ENCODE measurements around the gene ZNF569.
"Not testable (repeated sequence)": the region's sequence is repeated elsewhere in the genome, so short reads cannot be mapped to it uniquely, and the experiment has no call there.

The ZNF569 gene

GRCh38 chr19:37389234-37389633 lies 78.0 kb downstream of the ZNF569 start:
- TF ChIP-seq CTCF (IDR thresholded peaks at IDR 0.05), result no peak
- Histone ChIP-seq H3K36me3 (no peaks in the 10 kb centered on the region), H3K4me3 (ENCODE audit: low read depth in 1 of 2, low read length in 1 of 2) (no peak overlapping the region), H3K4me1 (ENCODE audit: control insufficient read depth in 1 of 2, insufficient read depth in 1 of 2, low read depth in 1 of 2, low read length in 1 of 2) (no peaks in the 10 kb centered on the region), H3K9me3 (peaks cover 33% of the 10 kb centered on the region), H3K27me3 (no peaks in the 10 kb centered on the region), H3K27ac (no peak overlapping the region)

GRCh38 chr19:37370880-37371661 lies 96.2 kb downstream of the ZNF569 start, which contains the start of gene ZNF527:
TSS of gene ZNF527 (plus strand) at chr19:37371099. CDS start at chr19:37374199, 3,100 bp downstream.
- no peak for TF ChIP-seq CTCF (IDR thresholded peaks at IDR 0.05)
- H3K27ac ChIP-seq, result peak within 1 kb of the TSS; percentile 32

GRCh38 chr19:37370386-37370879 lies 96.8 kb downstream of the ZNF569 start:
- not testable (repeated sequence) for H3K36me3 ChIP-seq, H3K27me3 ChIP-seq, H3K9me3 ChIP-seq
- Histone ChIP-seq H3K4me1 (ENCODE audit: control insufficient read depth in 1 of 2, insufficient read depth in 1 of 2, low read depth in 1 of 2, low read length in 1 of 2) (peaks cover 9 to 15% of the 10 kb centered on the region in 2 experiments), H3K4me3 (ENCODE audit: low read depth in 1 of 2, low read length in 1 of 2) (peak overlapping the region; percentile 68 to 71), H3K27ac (peak overlapping the region; percentile 32)

More at GRCh38 chr19:37370880-37371661, 96.2 kb downstream of the ZNF569 start, which contains the start of gene ZNF527:
- H3K4me3 ChIP-seq (ENCODE audit: low read depth in 1 of 2, low read length in 1 of 2), result peak within 1 kb of the TSS; percentile 68 to 71
- H3K27me3 ChIP-seq, result no peaks in the 10 kb centered on the region
- peaks cover 9 to 15% of the 10 kb centered on the region in 2 experiments for H3K4me1 ChIP-seq (ENCODE audit: control insufficient read depth in 1 of 2, insufficient read depth in 1 of 2, low read depth in 1 of 2, low read length in 1 of 2)
- H3K36me3 ChIP-seq, result no peaks in the 10 kb centered on the region
- peaks cover 6% of the 10 kb centered on the region for H3K9me3 ChIP-seq

GRCh38 chr19:37362733-37363132 lies 104.5 kb downstream of the ZNF569 start:
- Histone ChIP-seq H3K4me1 (ENCODE audit: control insufficient read depth in 1 of 2, insufficient read depth in 1 of 2, low read depth in 1 of 2, low read length in 1 of 2) (no peaks in the 10 kb centered on the region), H3K9me3 (peaks cover 25% of the 10 kb centered on the region), H3K27me3 (no peaks in the 10 kb centered on the region), H3K36me3 (peaks cover 10% of the 10 kb centered on the region), H3K4me3 (ENCODE audit: low read depth in 1 of 2, low read length in 1 of 2) (no peak overlapping the region), H3K27ac (no peak overlapping the region)
- TF ChIP-seq CTCF (IDR thresholded peaks at IDR 0.05), result no peak

- no peaks in the 10 kb centered on the region for H3K27me3 ChIP-seq
- no peaks in the 10 kb centered on the region for H3K4me1 ChIP-seq (ENCODE audit: control insufficient read depth in 1 of 2, insufficient read depth in 1 of 2, low read depth in 1 of 2, low read length in 1 of 2)
- no peak for TF ChIP-seq CTCF (IDR thresholded peaks at IDR 0.05)
- H3K4me3 ChIP-seq (ENCODE audit: low read depth in 1 of 2, low read length in 1 of 2), result no peak overlapping the region
- H3K27ac ChIP-seq, result no peak overlapping the region
- H3K9me3 ChIP-seq, result peaks cover 25% of the 10 kb centered on the region
- H3K36me3 ChIP-seq, result peaks cover 10% of the 10 kb centered on the region
Measured at GRCh38 chr19:37361994-37362393, 105.2 kb downstream of the ZNF569 start.

All from neutrophil (primary cell).